HG02759 (cell line): ENCODE measurements around the gene CFAP410.
"Not testable (repeated sequence)": the region's sequence is repeated elsewhere in the genome, so short reads cannot be mapped to it uniquely, and the experiment has no call there.

Experiments used
- ATAC-seq: cut with Tn5 transposase; IDR thresholded peaks from one replicate; pipeline ENCODE4 v1.9.1; 2021; ENCODE audit warnings: mild to moderate bottlenecking, moderate library complexity; ENCODE audit not compliant: unreplicated experiment

The CFAP410 gene

DNA sequence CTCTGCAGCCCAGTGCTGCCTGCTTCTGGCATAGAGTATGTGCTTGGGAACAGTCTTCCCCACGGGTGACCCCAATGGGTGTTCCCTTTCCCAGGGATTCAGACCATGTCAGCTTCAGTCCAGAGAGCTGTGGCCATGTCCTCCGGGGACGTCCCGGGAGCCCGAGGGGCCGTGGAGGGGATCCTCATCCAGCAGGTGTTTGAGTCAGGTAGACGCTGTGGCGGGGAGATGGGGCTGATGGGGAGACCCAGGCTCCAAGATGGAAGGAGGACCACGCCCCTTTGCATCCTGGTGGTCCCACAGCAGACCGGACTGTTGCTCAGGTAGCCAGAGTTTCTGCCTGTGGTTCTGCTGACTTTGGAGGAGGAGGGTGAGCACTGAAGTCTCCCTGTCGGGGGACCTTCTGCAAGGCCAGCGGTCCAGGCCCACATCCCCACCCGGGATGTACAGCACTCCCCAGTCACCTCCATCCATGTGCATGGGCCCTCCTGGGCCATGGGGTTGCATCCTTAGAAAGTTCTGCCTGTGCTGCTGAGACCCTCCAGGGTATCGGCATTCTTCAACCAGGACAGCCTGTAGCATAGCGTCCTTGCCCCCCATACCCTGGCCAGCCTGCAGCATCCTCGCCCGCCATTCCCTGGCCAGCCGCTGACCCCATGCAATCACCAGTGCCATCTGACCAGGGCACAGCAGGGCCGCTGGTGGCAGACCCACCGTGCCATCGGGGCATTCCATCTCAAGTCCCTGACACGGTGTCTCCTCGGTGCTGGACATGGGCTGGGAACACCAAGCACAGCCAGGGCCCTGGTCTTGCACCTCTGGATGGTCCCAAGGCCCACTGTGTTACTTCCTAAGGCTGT lies 50.7 kb downstream of the CFAP410 start:
- ATAC-seq = no peak

DNA sequence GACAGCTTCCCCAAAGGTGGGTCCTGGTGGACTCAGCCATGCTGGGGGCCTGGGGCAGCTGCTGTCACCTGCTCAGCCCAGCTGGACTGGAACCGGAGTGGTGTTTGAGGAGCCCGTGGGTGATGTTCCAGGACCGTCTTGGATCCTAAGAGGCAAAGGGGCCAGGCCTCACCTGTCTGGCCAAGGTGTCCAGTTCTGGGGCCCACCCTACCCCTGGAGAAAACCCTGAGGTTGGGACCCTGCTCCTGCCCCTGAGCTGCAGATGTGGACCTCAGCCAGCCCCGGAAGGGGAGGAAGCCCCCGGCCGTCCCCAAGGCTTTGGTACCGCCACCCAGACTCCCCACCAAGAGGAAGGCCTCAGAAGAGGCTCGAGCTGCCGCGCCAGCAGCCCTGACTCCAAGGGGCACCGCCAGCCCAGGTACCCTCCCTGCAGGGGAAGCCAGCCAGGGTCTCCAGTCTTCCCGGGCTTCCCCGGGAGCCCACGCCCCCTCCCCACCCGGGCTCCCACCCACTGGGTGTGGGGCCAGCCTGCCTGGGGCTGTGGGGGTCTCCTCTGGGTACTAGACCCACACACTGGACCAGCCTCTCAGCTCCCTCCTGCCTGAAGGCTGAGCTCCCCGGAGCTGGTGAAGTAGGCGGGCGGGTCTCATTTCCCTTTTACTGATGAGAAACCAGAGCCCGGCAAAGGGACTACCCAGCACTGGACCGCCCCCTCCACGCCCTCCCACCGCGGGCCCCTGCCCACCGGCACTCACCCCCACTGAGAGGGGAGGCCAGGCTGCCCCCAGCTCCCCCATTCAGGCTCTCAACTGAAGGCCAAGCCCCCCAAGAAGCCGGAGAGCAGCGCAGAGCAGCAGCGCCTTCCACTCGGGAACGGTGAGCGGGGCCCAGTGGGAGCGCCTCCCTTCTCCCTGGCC lies 52.2 kb downstream of the CFAP410 start:
- ATAC-seq = no peak

DNA sequence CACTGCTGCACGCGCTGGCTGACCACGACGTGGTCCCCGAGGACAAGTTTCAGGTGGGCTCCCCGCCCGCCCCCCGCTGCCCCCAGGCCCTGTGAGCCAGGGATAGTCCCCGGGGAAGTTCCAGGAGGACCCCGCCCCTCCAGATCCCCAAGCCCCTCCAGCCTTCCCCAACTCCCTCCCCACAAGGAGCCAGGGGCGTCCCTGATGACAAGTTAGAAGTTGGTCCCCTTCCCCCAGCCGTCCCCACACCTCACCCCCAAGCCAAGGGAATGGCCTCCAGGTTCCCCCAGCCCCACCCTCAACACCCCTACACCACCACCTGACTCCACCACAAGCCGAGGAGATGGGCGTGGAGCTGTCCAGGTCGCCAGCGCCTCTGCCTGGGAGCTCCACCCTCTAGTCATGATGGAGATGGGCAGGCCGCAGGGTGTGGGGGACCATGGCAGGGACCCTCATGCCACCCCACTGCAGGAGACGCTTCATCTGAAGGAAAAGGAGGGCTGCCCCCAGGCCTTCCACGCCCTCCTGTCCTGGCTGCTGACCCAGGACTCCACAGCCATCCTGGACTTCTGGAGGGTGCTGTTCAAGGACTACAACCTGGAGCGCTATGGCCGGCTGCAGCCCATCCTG lies 53.0 kb downstream of the CFAP410 start:
- ATAC-seq = no peak

DNA sequence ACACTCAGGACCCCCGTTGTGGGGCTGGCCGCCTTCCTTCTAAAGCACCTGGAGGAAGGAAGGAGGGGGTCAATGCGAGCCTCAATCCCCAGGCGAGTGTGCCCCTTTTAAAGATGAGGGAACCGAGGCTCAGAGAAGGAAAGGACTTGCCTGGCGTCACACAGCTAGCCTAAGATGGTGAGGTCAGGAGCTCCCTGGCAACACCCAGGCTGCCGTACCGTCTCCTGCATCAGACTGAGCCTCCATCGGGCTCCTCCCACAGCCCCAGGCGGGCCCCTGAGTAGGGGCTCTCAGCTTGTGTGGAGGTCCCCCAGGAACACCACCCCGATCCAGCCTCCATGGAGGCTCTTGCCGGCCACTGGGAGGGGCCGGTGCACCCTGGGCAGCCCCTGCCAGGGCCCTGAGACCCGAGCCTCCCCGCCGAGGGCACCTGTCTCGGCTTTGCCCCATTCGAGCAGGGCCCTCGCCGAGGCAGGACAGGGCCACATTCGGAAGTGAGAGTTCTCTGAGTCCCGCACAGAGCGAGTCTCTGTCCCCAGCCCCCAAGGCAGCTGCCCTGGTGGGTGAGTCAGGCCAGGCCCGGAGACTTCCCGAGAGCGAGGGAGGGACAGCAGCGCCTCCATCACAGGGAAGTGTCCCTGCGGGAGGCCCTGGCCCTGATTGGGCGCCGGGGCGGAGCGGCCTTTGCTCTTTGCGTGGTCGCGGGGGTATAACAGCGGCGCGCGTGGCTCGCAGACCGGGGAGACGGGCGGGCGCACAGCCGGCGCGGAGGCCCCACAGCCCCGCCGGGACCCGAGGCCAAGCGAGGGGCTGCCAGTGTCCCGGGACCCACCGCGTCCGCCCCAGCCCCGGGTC lies 53.8 kb downstream of the CFAP410 start, which contains the start of gene AIRE:
TSS of gene AIRE (plus strand) at position 739 of the 855 bp plus-strand sequence. CDS start 131 bp downstream, outside the sequence.
- ATAC-seq = no peak

DNA sequence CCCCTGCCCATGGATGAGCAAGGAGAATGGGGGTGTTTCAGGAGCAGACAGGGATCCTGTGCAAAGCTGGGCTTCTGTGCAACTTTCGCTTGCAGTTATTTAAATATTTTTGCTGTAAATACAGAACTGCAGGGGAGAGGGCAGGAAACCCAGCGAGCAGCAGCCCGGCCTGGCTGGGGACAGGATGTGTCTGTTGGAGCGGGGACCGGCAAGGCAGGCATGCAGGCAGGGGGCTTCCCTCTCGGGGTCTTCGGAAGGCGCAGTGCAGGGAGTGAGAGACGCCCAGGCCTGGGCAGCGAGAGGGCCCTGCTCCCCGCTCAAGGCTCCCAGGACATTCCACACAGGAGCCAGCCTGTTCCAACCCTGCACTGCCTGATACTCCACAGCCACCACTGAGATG lies 55.2 kb downstream of the CFAP410 start:
- no peak for ATAC-seq

DNA sequence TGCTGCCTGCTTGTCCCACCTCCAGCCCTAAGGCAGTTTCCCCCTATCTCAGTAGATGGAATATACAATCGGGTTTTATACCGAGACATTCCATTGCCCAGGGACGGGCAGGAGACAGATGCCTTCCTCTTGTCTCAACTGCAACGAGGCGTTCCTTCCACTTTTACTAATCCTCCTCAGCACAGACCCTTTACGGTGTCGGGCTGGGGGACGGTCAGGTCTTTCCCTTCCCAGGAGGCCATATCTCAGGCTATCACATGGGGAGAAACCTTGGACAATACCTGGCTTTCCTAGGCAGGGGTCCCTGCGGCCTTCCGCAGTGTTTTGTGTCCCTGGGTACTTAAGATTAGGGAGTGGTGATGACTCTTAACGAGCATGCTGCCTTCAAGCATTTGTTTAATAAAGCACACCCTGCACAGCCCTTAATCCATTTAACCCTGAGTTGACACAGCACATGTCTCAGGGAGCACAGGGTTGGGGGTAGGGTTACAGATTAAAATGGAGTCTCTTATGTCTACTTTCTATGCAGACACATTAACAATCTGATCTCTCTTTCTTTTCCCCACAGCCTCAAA lies 55.9 kb downstream of the CFAP410 start:
- ATAC-seq = not testable (repeated sequence)

DNA sequence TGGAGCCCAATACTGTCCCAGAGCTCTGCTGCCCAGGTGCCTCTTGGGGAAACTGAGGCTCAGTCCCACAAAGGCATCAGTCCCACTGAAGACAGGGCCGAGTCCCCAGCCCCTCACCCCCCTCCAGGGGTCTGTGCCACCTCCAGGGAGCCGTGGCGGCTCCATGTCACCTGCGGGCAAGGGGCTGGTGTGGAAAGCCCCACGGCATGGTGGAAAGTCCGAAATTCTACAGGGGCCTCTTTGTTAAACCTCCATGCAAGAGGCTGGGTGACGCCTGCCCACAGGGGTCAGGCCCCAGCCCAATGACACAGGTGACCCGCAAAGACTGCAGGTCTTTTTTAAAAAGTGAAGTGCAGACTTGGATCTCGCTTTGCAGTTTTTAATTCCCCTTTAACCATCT lies 56.8 kb downstream of the CFAP410 start:
- no peak for ATAC-seq

DNA sequence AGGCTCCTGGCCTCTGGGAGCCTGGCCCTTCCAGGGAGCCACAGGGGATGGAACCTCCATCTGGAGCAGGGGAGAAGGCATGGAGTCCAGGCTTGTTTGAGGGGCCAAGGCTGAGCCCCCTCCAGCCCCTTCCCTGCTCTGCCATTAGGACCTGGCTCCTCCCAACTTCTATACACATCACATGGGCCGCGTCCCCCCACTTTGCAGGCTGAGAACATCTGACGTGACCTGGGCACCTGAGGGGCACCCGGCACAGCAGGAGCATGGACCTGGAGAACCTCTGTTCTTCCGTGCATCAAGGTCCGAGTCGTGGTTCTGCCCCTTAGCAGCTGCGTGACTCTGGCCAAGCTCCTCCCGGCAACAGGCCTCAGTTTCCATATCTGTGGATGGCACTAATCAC lies 57.4 kb downstream of the CFAP410 start:
- no peak for ATAC-seq

DNA sequence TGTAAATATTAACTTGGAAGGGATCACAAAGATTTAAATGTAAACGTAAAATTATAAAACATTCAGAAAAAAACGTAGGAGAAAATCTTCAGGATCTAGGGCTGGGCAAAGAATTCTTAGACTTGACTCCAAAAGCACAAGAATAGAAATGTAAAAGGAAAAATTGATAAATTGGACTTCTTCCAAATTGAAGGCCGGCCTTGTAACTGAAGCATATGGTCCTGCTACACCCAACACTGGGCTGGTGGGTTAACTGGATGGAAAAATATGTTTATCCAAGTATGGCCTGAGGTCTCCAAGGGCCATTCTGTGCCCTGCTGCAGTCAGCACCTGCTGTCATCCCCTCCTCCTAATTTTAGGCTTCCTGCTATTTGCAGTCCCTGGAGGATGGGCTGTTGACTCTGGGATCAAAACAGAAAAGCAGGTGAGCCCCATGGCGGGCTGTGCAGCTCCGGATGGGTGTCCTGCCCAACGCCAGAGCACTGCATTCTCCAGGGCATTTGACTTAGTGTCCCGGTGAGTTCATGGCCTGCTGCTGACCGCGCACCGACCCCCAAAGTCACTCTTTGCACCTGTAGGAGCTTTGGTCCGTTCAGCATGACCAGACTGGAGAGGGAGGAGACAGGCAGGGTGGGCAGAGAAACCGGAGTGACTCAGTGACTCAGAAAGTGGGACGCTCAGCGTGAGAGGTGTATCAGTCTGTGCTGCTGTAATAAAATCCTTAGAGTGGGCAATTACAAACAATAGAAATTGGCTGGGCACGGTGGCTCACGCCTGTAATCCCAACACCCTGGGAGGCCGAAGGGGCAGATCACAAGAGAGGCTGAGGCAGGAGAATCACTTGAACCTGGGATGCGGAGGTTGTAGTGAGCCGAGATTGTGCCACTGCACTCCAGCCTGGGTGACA lies 59.6 kb downstream of the CFAP410 start:
- ATAC-seq = no peak
